Bone marrow (tissue), 2 donors: ENCODE data around the gene MRNIP.
A peak's percentile ranks its signal among the peaks of the same experiment; 100 is the strongest.

Experiments
- DNase-seq, 2 donors: peaks; one replicate each; lab custom pipeline; 2025; lab: John Stamatoyannopoulos, UW

Gene MRNIP

GRCh38 chr5:179821298-179822058, 37.1 kb downstream of the MRNIP start:
- DNase-seq, result peak; percentile 68 to 76

DNA sequence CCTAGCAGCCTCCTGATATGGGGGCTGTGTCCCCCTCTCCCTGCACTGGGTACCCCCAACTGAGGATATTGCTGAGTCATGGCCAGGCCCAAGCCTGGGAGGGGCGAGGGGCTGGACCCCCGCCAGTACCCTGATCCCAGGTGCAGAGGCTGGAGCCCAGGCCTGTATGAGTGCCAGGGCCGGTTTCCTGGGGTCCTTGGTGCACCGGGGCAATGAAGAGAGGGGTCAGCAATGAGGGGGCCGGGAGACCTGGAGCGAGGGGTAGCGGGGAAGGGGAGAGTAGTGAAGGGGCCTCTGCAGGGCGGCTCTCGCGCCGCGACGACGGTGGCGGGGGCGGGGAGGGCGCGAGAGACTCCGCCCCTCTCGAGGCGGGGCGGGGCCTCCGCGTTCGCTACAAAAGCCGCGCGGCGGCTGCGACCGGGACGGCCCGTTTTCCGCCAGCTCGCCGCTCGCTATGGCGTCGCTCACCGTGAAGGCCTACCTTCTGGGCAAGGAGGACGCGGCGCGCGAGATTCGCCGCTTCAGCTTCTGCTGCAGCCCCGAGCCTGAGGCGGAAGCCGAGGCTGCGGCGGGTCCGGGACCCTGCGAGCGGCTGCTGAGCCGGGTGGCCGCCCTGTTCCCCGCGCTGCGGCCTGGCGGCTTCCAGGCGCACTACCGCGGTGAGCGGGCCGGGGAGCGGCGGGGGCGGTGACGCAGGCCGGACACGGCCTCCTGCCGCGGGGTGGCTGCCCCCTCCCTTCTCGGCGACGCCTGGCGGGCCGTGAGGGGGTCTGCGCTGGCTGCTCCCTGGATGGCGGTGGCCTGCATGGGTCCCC, 37.9 kb downstream of the MRNIP start, which contains the start of gene SQSTM1:
Gene SQSTM1, plus strand, starts transcription at position 423 of the 815 bp plus-strand sequence. Its CDS starts 32 bp downstream, at position 455.
- peak; percentile 63 for DNase-seq

DNA sequence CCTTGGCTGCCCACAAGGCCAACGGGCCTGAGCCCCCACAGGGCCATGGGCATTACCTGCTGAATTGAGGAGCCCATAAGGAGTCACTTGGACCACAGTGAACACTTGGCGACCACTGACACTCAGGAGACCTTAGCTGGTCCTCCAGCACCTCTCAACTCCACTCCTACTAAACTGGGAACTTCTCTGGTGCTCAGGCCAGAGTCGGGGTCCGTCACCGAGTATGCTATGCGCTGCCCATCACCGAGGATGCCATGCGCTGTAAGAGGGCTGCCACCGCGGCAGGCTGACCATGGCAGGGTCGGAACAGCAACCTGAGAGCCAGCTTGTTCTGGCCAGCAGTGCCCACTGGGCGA, 38.5 kb downstream of the MRNIP start:
- DNase-seq, result no peak

DNA sequence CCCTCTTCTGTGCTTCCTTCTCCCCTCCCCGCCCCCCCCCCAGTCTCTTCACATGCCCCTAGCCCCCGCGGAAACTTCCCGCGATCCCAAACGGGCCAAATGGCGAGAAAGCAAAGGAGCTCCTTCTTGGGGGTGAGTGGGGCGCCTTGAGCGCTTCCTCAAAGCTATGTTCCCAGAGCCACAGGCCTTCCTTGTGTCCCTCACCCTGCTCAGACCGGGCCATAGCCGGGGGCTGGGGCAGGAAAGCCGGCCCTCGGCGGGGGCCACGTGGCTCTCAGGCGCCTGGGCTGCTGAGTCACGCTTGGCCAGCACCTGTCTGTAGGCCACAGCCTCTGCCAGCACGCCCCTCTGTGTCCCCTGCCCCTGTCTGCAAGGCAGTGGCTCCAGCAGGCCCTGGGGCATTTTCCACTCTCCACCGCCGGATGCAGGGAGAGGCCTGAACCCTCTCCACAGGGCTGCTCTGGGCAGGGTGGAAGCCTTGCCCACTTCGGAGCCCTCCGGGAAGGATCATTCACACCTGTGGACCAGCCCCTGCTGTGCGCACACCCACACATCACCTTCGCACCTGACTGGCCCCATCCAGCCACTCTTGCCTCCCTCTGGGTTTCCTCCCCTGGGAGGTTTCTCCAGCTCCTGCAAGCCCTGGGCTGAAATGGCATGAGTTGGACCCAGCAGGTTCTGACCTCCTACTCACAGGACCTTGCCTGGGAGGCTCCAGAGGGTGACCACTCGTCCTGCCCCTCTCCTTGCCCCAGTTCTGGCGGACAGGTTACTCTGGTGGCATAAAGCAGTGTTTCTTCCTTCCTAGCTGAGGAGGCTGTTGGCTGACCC, 39.1 kb downstream of the MRNIP start:
- peak; percentile 47 to 80 for DNase-seq

DNA sequence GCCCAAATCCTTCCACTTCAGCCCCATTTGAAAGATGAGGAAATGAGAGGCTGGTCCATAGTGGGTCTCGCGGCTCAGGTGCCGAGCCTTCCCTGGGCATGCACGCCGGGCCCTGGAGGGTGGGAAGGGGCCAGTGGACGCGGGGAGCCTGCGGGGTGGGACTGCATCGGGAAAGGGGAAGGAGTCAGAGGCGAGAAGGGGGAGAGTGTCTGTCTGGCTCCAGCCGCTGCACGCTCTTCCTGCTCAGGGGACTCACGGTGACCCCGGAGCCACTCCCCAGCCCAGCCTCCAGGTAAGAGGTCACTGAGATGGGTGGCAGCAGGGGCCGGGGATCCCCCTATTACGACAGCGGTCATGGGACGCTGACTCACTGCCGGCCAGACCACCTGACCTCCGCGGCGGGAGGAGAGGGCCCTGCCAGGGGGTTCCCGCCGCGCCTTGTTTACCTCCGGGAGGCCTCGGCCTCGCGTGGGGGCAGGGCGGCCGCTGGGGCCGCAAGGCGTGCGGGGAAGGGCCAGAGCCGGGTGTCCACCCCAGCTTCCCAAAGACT, 39.8 kb downstream of the MRNIP start:
- DNase-seq, result peak; percentile 90 to 93

DNA sequence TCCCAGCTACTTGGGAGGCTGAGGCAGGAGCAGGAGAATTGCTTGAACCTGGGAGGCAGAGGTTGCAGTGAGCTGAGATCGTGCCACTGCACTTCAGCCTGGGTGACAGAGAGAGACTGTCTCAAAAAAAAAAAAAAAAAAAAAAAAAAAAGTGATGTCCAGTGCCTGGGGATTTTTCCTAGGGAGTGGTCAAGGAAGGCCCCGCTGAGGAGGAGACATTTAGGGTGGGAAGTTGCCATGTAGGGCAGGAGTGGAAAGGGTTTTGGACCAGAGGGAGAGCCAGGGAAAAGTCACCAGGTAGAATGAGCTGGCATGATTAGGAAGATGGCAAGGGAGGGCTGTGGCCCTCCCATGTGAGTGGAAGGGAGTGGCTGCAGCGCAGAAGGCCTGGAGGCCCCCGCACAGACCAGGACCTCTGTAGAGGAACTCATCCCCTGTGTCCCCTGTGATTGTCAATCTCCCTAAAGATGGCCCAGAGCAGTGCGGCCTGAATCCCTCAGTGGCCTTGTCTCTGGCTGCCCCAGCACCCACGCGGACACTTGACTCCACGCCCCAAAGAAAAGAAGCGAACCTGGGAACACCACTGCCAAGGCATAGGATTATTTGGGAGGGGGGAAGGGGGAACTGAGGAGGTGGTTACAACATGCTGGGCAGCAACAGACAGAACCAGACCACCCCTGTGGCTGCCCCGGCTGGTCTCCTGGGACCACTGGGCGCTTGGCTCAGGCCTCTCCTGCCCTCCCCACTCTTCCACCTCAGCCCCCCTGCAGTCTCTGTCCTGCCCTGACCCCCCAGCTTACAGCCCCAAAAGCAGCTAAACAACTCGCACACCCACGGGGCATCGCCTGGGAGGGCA, 40.5 kb downstream of the MRNIP start:
- DNase-seq, result no peak

DNA sequence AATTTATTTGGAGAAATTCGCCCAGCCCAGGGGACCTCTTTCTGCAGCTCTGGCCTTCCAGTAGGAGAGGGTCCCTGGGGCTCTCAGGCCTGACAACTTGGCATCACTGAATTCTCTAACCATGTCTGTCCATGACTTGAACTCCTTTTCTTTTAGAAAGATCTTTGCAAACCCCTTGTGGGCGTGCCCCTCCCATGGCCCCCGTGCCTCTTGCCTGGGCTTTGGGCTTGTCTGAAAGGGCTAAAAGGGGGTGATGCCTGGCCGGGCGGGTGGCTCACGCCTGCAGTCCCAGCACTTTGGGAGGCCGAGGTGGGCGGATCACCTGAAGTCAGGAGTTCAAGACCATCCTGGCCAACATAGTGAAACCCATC, 41.2 kb downstream of the MRNIP start:
- no peak for DNase-seq

GRCh38 chr5:179816796-179817469, 41.7 kb downstream of the MRNIP start:
- peak in 1 of 2 donors; percentile 13 for DNase-seq

DNA sequence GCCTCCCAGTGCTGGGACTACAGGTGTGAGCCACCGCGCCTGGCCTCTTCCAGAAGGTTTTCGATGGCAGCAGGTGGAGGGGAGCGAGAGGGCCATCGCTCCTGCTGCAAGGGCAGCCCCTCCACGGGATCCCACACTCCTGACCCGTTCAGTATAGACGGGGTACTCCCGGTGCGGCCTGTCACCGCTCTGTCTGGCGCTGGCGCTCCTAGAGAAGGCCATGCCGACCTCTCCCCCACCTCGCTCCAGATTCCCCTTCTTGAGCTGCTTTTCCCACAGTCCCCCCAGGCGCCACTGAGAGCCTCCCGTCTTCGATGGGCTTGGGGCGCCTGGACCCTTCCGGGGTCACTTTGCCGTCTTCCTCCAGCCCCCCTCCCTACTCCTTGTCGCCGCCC, 42.2 kb downstream of the MRNIP start:
- DNase-seq, result no peak

- DNase-seq, result no peak
These were observed 42.9 kb downstream of the MRNIP start for GRCh38 chr5:179815491-179816249.

- DNase-seq, result no peak
These were observed 44.5 kb downstream of the MRNIP start for GRCh38 chr5:179814090-179814489.

DNA sequence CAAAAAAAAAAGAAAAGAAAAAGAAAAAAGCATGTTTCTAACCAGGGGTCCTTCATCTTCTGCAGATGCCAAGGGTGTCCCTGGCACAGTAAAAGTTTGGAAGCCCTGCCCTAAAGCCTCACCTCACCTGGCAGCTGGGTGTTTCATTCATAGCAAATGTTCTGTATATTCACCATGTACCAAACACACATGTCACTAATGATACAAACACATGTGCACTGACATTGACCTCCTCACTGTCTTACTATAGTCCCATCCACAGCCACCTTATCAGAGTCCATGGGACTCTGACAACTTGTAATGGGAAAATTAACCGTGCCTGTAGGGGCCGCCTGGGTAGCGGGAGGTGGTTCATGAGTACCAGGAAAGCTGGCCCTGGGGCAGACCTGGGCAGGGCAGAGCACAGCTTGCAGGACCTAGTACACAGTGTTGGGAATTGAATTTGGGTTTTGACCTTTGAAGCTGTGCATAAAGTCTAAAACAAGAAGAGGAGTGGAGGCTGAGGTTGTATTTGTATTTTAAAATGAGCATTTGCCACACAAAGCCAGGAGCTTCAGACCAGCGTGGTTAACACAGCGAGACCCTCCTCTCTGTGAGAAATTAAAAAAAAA, 45.5 kb downstream of the MRNIP start:
- no peak for DNase-seq

GRCh38 chr5:179812135-179812825, 46.3 kb downstream of the MRNIP start:
- DNase-seq, result no peak

DNA sequence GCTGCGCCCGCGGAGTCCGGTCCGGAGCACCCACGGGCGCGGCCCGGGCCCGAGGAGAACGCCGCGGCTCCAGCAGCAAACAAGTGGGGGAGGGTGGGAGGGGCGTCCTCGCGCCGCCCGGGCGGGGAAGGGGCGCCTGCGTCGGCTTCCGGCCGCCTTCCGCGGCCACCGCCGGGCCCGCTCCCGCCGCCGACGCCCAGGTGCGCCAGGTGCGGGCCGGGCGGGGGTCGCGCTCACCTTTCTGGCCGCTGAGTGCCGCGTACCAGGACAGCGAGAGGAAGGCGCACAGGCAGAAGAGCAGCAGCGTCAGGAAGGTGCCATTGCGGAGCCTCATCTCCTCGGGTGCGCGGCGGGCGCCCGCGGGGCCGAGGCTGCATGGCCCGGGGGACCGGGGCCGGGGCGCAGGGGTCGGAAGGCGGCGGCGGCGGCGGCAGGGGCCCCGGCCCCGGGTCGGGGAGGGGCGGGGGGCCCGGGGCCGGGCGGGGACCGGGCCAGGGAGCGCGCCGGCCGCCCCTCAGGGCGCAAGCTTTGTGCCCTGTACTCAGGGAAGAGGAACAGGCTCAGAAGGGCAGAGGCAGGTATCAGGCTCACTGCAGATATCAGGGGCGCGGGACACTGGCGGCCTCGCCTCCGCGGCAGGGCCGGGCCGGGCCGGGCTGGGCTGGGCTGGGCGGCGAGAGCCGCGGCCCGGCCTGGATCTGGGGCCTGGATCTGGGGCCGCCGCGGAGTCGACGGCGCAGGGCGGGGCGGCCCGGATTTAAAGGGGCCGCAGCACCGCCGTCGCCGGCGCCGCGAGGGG, 52.2 kb downstream of the MRNIP start, which contains the start of gene MGAT4B:
Gene MGAT4B, minus strand, starts transcription at position 617 of the 799 bp plus-strand sequence. Its CDS starts 283 bp downstream, at position 334.
- DNase-seq, result peak in 1 of 2 donors; percentile 57

DNA sequence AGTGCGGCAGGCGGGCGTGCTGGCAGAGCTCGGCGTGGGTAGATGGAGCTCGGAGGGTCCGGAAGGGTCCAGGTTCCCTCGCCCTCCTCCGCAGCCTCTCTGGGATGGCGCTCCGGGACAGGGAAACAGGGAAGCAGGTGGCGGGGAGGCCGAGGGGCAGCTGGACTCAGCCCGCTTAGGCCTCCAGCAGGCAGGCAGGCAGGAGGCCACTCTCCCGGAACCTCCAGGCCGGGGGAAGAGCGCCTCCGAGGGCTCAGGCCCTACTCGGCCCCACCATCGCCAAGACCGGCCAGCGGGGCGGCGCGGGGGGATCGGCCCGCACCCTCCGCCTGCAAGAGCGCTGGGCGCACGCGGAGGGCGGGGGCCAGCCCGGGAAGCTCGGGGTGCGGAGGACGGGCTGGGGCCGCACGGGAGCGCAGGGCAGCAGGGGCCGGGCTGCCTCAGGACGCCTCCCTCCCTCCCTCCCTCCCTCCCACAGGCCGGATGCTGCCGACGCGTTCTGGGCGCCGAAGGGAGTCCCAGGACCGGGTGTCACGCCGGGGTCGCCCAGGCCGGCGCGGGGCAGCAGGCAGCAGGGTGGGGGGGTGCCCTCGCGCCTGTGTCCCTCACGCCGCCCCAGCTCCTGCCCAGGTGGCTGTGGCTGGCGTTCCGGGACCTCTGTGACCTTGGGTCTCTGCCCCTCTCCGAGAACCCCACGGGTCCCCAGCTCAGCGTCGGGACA, 52.9 kb downstream of the MRNIP start:
- peak in 1 of 2 donors; percentile 31 for DNase-seq

GRCh38 chr5:179805070-179805528, 53.5 kb downstream of the MRNIP start:
- DNase-seq, result no peak

DNA sequence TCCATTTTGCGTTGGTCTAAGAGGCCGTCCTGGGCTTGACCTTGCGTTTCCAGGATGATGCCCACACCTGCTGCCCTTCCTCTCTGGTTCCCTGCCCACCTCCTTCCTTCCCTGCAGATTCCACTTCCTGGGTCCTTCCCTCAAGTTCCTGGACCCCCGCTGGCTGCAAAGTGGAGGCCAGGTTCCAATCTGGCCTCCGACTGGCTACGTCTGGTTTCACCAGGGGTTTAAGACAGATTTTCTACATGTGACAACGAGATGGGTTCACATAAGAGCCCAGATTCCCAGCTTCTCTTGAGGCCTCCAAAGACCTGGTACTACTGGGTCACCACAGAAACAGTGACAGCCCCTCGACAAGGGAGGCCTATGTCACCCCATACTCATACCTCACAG, 54.1 kb downstream of the MRNIP start:
- DNase-seq, result no peak
